ENCODE data around the gene ANKRD63.

Gene ANKRD63

GRCh38 chr15:40317580-40317979 lies 34.7 kb upstream of the ANKRD63 start:
- H3K9me3 ChIP-seq, result no peaks in the 10 kb centered on the region
- H3K36me3 ChIP-seq, result no peaks in the 10 kb centered on the region
- H3K4me3 ChIP-seq (ENCODE audit: low read depth in 1 of 2, low read length in 1 of 2), result no peak overlapping the region
- peaks cover 10 to 15% of the 10 kb centered on the region in 2 experiments for H3K4me1 ChIP-seq (ENCODE audit: control insufficient read depth in 1 of 2, insufficient read depth in 1 of 2, low read depth in 1 of 2, low read length in 1 of 2)
- peaks cover 24% of the 10 kb centered on the region for H3K27me3 ChIP-seq
- TF ChIP-seq CTCF (IDR thresholded peaks at IDR 0.05), result no peak
- no peak overlapping the region for H3K27ac ChIP-seq

GRCh38 chr15:40316931-40317330 lies 34.1 kb upstream of the ANKRD63 start:
- Histone ChIP-seq H3K4me3 (ENCODE audit: low read depth in 1 of 2, low read length in 1 of 2) (no peak overlapping the region), H3K4me1 (ENCODE audit: control insufficient read depth in 1 of 2, insufficient read depth in 1 of 2, low read depth in 1 of 2, low read length in 1 of 2) (peaks cover 10 to 15% of the 10 kb centered on the region in 2 experiments), H3K9me3 (no peaks in the 10 kb centered on the region), H3K27ac (no peak overlapping the region), H3K27me3 (peaks cover 24% of the 10 kb centered on the region), H3K36me3 (no peaks in the 10 kb centered on the region)
- TF ChIP-seq CTCF (IDR thresholded peaks at IDR 0.05), result no peak

- peaks cover 16% of the 10 kb centered on the region in 2 experiments for H3K4me1 ChIP-seq (ENCODE audit: control insufficient read depth in 1 of 2, insufficient read depth in 1 of 2, low read depth in 1 of 2, low read length in 1 of 2)
- H3K4me3 ChIP-seq (ENCODE audit: low read depth in 1 of 2, low read length in 1 of 2), result no peak overlapping the region
- TF ChIP-seq CTCF (IDR thresholded peaks at IDR 0.05), result no peak
Observed at GRCh38 chr15:40314723-40315276, 31.9 kb upstream of the ANKRD63 start.

GRCh38 chr15:40313531-40314398 lies 30.9 kb upstream of the ANKRD63 start:
- no peak overlapping the region for H3K27ac ChIP-seq
- H3K4me3 ChIP-seq (ENCODE audit: low read depth in 1 of 2, low read length in 1 of 2), result no peak overlapping the region
- peaks cover 24% of the 10 kb centered on the region for H3K27me3 ChIP-seq
- no peaks in the 10 kb centered on the region for H3K36me3 ChIP-seq
- H3K9me3 ChIP-seq, result no peaks in the 10 kb centered on the region
- no peak for TF ChIP-seq CTCF (IDR thresholded peaks at IDR 0.05)
- peaks cover 26 to 27% of the 10 kb centered on the region in 2 experiments for H3K4me1 ChIP-seq (ENCODE audit: control insufficient read depth in 1 of 2, insufficient read depth in 1 of 2, low read depth in 1 of 2, low read length in 1 of 2)

More at GRCh38 chr15:40314723-40315276, 31.9 kb upstream of the ANKRD63 start:
- H3K36me3 ChIP-seq, result no peaks in the 10 kb centered on the region
- peaks cover 24% of the 10 kb centered on the region for H3K27me3 ChIP-seq
- no peak overlapping the region for H3K27ac ChIP-seq
- H3K9me3 ChIP-seq, result no peaks in the 10 kb centered on the region

GRCh38 chr15:40312370-40313158 lies 29.7 kb upstream of the ANKRD63 start:
- peaks cover 24% of the 10 kb centered on the region for H3K27me3 ChIP-seq
- H3K4me3 ChIP-seq (ENCODE audit: low read depth in 1 of 2, low read length in 1 of 2), result no peak overlapping the region
- H3K36me3 ChIP-seq, result no peaks in the 10 kb centered on the region
- no peak overlapping the region for H3K27ac ChIP-seq
- no peak for TF ChIP-seq CTCF (IDR thresholded peaks at IDR 0.05)
- peaks cover 33 to 36% of the 10 kb centered on the region in 2 experiments for H3K4me1 ChIP-seq (ENCODE audit: control insufficient read depth in 1 of 2, insufficient read depth in 1 of 2, low read depth in 1 of 2, low read length in 1 of 2)
- no peaks in the 10 kb centered on the region for H3K9me3 ChIP-seq

All from neutrophil (primary cell).